Occipital lobe (tissue), 2 donors: ENCODE measurements around the gene PRDX2. TPM values are rescaled to one million over a fixed set of nuclear protein-coding genes. Genes with fewer than 3 reads are reported as not detected.
A peak's percentile ranks its signal among the peaks of the same experiment; 100 is the strongest.
"Not testable (repeated sequence)": the region's sequence is repeated elsewhere in the genome, so short reads cannot be mapped to it uniquely, and the experiment has no call there.

Source experiments
- DNase-seq: peaks from one replicate; lab custom pipeline; 2025; lab: John Stamatoyannopoulos, UW
- total RNA-seq: library from RNA; depleted of rRNA; stranded (reverse); fragments of >200 nt; gene quantifications from one replicate; pipeline ENCODE4 v1.2.3, GENCODE V29; 2014

Gene PRDX2
- 174 TPM for total RNA-seq

DNA sequence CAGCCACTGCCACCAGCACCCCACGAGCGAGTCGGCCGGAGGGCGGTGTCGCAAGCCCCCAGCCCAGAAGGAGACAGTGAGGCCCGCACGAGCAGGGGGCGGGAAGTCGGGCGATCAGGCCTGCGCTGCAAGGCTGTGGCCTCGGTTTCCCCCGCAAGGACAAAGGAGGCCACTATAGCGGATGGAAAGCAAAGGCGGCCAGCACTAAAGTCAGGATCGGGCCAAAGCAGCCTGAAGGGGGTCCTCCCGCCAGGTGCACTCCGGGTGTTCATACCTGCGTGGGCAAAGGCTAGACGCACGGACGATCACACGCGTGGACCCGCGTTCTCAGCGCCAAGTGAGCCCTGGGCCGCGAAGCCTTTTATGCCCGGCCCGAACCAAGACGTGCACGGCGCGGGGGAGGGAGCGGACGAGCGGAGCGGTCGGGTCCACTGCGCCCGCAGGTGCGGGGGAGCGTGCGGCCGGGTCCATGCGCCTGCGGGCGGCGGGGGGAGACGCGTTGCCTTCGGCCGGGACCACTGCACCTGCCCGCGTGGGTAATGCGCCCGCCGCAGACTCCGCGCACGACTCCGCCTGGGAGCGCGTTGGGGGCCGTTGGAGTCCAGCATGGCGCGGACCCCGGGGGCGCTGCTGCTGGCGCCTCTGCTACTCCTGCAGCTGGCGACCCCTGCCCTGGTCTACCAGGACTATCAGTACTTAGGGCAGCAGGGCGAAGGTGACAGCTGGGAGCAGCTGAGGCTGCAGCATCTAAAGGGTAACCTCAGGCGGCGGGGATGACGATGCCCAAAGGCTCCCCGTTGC lies at the start of gene PRDX2, which contains the start of gene THSD8:
TSS of gene PRDX2 (minus strand) at position 335 of the 801 bp plus-strand sequence. CDS start 539 bp downstream, outside the sequence.
TSS of gene THSD8 (plus strand) at position 604 of the 801 bp plus-strand sequence. CDS start at position 607, 3 bp downstream.
- peak; percentile 76 for DNase-seq

DNA sequence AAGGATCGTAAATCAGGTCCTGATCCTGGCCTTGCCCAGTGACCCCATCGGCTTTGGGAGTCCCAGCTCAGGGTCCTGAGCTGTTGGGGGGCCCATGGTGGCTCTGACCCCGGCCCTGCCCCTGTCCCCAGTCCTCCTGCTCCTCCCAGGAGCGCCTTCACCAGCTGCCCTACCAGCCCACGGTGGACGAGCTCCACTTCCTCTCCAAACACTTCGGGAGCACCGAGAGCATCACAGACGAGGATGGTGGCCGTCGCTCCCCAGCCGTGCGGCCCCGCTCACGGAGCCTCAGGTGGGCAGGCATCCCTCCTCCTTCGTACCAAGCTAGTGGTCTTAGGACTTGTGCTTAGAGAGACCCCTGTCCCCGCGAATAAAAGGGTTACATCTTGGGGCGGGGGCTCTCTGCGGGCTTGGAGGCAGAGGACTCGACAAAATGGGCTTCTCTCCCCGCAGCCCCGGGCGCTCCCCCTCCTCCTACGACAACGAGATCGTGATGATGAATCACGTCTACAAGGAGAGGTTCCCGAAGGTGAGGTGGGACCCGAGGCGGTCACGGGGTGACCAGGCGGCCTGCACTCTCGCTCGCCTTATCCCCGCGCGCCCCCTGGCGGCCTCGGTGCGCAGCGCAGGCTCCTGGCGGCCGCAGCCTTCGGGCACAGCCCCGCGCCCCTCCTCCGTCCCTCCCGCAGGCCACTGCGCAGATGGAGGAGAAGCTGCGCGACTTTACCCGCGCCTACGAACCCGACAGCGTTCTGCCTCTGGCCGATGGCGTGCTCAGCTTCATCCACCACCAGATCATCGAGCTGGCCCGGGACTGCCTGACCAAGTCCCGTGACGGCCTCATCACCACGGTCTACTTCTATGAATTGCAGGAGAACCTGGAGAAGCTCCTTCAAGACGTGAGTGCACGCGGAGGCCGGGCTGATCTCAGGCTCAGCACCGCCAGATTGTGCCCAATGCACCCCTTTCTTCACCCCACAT lies 45.8 kb upstream of the PRDX2 start:
- DNase-seq, result peak; percentile 65

DNA sequence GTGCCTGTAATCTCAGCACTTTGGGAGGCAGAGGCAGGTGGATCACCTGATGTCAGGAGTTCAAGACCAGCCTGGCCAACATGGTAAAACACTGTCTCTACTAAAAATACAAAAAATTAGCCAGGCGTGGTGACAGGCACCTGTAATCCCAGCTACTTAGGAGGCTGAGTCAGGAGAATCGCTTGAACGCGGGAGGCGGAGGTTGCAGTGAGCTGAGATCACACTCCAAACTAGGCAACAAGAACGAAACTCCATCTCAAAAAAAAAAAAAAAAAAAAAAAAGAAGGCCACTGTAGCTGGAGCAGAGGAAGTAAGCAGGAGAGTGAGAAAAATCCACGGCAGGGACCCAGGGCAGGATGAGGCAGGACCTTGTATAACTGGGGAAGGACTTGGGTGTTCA lies 45.0 kb upstream of the PRDX2 start:
- not testable (repeated sequence) for DNase-seq

DNA sequence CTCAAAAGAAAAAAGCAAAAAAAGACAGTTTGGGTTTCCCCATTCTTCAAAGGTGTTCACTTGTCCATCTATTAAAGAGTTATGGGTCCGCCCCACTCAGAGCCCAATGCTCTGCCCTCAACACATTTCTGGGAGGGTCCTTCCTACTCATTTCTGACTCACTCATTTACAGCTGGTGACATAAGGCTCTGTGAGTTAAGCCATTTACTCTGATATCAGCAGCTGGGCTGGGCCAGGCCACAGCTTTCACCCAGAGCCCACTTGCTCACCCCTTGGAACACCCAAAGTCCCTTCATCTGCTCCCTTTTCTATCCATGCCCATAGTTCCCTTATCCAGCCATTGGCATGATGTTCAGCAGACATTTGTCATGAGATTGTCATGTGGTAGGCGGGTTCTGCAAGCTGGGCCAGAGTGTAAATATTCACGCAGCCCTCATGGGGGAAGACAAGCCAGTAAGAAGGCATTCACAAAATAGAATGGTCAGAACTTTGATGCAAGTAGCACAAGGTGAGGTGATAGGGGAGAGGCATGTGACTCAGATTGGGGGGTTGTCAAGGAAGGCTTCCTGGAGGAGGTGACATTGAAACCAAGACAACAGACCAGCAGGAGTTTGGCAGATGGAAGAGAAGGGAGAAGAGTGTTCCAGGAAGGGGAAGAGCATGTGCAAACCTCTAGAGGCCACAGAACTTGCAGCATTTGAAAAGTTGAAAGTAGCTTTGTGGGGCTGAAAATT lies 42.6 kb upstream of the PRDX2 start:
- no peak for DNase-seq

DNA sequence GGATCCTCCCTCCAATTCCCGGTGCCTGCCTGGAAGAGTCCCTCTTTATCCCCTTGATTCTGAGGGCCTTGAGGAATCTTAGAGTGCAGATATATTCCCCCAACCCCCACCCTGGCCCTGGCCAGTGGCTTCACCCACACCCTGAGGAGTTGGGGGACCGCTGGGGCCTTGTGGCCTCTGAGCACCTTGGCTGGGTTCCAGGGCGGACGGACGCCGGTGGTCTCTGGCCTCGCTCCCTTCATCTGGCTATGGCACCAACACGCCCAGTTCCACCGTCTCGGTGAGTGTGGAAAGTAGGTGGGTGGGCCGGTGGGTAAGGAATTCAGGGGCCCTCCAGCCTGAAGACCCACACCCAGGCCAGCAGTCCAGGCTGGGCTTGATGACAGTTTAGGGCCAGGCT lies 41.7 kb upstream of the PRDX2 start:
- DNase-seq, result no peak

DNA sequence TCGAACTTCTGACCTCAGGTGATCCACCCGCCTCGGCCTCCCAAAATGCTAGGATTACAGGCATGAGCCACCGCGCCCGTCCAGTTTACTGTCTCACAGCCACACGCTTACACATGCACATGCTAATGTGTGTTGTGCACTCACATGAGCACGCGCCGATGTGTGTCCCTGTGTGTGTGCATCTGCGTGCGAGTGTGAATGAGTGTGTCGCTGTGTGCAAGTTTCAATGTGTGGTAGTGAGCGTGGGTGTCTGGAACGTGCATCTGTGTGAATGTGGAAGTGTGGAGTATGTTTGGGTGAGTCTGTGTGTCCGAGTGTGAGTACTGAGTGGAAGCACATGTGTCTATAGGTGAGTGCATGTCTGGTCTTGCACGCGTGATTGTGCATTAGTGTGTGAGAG lies 40.9 kb upstream of the PRDX2 start:
- no peak for DNase-seq

DNA sequence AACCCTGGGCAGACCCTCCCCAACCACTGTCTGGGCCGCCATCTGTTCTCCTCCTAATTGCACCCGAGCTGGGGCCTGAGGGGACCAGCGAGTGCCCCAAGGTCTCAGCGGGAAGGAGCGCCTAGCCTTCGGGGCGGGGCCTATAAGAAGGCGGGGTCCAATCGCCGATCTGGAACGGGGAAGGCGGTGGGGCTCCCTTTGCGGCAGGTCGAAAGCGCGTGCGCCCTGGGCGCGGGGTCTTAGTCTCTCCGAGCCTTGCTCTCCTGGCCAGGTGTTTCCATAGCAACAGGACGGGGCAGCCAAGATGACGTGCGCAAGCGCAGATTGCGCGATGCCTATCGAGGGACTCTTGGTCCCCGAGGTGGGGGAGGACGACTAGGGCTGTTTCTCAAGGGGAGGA lies 39.5 kb upstream of the PRDX2 start:
- peak; percentile 42 for DNase-seq

DNA sequence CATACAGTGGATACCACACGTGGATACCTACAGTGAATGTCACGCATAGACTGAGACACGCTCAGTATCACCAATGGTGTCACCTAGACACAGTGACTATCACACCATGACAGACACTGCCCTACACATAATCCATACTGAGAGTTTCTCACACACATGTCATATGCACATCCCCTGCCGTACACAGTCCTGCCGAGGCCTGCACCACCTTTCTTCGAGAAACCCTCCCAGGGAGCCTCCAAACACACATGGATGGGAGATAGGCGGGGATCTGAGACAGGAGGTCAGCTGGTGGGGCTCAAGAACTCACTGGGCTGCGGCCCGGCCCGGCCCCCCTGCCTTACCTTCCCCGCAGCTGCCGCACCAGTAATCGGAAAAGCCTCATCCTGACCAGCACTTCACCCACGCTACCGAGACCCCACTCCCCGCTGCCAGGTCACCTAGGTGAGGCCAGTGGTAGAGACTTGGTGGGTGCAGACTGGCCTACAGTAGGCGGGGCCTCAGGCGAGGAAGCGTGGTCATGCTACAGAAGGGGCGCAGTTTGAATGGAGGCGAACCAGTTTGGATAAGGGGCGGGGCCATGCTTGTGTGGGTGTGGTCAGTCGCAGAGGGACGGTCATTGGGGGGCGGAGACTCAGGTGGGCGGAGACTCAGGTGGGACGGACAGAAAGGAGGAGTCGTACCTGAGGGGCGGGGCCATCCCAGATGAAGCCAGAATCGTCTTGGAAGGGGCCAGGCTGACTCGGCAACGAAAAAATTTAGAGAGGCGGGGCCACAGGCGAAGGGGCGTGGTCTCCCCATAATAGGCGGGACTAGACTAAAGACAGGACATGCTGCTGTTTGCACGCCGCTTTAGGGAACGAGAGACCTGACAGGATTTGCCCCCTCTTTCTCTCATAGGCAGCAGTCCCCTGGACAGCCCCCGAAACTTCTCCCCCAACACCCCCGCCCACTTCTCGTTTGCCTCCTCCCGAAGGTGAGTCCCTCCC lies 38.8 kb upstream of the PRDX2 start:
- peak; percentile 67 for DNase-seq

DNA sequence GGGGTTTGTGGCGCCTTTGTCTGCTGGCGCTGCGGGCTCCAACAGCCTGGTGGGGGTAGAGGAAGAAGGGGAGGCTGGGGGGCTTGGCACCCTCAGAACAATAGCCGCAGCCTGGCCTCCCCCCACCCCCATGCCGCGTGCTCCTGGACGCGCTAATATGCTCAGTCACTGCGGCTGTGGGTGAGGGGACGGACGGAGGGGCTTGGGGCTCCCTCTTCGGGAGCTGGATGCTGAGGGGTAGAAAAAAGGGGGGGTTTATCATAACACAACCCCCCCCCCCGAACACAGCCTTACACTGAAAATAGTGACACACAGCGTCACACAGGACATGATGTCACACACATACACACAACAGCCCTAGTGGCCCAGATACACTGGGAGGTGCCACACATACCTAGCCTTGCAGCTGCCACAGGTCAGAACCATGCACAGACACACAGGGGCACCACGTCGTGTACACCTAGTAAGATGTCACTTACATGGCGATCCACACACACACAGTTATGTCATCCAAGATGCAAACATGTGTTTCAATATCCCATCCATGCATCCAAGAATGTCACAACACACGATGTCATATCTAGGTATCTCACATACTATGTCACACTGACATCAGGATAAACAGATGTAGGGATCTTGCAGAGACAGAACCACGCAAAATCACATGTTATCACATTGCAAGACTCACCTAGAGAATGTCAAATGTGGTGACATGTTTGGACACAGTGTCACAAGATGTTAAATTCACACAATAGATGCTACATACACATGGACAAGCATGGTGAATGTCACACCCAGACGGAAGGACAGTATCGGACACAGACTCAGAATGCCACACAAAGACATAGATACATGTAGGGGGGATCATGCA lies 37.5 kb upstream of the PRDX2 start:
- DNase-seq, result no peak

DNA sequence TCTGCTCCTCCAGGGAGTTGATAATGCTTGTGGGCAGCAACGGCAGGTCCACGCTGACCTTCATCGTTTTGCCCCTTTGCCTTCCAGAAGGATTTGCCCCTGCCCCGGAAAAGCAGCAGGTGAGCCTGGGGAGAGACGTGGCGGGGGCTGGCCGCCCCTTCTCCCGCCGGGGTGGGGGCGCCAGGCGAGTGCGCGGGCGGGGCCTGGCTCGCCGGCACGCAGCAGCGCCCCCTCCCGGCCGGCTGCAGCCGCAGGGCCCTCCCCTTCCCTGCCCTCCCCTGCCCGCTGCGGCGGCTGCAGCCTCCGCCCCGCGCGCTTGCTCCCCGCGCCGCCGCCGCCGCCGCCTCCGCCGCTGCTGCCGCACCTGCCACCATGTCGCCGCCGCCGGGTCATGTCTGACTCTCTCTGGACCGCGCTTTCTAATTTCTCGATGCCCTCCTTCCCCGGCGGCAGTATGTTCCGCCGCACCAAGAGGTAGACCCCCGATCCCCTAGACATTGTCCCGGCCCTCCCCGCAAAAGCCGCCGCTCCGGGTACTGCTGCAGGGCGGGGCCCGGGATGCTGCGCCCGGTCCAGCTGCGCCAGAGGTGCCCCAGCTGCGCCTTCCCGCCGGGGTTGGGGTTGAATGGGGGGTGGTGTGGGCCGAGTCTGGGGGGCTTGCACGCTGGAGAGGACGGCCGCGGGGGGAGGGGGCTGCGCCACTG lies 36.7 kb upstream of the PRDX2 start, which contains the start of gene MAST1:
TSS of gene MAST1 (plus strand) at position 334 of the 704 bp plus-strand sequence. CDS start at position 392, 58 bp downstream.
- peak; percentile 27 for DNase-seq

DNA sequence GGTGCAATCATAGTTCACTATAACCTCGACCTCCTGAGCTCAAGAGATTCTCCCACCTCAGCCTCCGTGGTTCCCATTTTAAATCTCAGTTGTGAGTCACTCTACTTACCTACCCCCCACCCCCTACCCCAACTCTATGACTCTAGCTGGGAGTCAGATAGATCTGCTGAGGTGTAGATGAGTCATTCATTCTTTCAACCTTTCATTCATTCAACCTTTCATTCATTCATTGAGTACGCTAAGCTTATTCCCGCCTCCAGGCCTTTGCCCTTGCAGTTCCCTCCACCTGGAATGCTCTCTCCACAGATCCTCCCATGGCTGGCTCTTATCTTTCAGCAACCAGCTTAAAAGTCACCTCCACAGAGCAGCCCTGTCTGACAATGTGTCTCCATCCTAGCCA lies 35.6 kb upstream of the PRDX2 start:
- no peak for DNase-seq

DNA sequence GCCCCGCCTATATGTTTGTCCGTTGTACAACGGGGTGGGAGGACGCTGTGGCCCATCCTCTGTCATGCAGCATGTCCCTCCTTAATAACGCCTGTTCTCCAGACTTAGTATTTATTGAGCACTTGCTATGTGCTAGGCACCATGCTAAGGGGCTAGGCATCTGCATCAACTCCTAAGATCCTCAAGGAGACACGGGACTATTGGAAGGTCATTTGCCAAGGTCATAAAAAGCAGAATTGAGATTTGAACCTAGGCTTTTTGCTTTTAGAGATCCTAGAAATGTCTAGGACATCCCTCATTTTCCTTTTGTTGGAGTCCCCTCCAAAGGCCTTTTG lies 34.9 kb upstream of the PRDX2 start:
- DNase-seq, result no peak

DNA sequence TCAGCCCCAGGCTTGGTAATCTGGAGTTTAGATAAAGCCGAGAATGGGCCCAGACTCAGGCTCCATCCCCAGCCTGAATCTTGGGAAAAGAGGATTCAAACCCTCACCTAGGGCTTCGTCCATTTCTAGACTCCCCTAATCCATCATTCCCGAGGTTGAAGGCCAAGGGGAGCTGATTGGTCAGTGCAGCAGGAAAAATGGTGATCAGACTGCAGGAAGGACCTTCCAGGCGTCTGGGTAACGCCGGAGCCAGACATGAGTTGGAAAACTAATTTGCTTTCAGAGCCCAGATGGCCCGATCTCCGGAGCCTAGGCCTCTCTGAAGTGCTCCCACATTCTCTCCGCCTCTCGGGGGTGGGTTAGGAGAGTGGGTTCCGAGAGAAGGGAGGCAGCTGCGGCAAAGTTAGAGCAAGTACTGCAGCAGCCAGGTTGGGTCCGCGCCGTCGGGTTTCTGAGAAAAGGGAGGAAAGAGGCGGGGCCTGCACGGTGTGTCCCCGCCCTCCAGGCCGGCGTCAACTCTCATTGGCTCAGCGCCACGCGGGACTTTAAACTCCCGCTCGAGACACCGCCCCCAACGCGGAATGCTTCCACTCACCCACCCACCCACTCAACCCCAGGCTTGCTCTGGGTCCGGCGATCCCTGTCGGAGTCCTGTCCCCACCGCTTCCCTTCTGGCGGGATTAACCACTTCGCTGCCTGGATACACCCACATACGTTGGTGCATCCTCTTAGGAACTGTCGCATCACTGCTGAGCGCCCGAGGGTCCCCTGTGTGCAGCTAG lies 33.6 kb upstream of the PRDX2 start:
- DNase-seq, result no peak

DNA sequence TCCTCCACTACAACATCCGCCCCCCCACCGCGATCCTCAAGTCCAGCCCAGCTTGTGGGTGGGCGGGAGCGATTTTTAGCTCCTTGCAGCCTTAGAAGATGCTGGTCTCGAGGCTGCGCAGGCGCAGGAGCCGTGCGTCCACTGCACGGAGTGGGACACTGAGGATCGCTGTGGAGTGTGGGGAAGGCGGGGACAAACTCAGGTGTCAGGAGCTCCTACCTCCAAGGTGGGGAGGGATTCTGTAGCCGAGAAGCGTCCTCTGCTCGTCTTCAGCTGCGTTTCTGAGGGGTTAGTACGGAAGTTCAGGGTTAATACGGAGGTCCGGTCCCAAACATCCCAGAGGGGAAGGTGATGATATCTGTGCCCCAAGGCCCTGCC lies 33.0 kb upstream of the PRDX2 start, which contains the start of gene RTBDN:
TSS of gene RTBDN (minus strand) at position 14 of the 378 bp plus-strand sequence. CDS start 4,600 bp downstream, outside the sequence.
- DNase-seq, result peak; percentile 70

DNA sequence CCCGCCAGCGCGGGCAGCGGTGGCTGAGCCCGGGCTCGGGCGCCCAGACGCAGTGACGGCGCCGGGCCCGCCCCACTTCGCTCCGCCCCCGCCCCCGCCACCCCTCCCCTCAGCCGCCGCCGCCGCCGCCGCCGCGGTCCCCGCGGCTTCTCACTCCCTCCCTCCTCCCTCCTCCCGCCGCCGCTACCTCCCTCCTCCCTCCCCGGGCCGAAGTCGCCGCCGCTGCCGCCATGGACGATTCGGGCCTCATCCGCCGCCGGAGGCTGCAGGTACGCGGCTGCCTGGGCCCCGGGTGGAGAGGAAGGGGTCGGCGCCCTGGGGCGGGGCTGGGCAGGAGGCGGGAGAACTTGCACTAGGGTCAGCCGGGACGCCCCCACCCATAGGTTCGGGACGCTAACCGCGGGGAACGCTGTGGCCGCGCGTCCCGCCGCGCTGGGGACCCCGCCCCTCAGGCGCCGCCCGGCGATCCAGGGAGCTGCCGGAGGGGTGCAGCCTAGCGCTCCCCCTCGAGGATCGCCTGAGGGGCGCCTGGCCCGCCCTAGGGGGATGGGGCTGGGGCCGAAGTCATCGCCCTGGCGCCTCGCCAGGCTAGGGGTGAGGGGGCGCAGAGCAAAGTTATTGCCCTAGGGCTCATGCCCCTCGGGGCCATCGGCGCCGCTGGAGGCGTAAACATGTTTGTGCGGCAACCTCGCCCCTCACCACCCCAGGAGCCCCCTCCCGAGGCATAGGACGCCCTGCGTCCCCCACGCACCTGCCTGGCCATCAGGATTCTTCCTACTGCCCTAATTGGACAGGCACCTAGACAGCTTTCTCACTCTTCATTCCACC lies 32.4 kb upstream of the PRDX2 start:
- DNase-seq, result peak; percentile 31

DNA sequence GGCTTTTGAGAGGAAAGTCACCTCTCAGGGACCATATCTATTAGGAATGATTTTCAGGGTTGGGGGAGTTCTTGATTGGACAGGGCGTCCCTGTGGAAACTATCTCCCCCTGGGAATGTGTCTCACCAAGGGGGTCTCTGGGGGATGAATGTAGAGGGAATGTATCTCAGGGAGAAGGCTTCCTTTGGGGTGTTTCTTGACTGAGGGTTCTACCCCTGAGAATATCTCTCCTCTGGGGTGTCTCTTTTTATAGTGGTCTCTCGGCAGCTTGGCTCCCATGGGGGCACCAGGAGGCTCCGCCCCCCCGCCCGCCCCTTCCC lies 31.8 kb upstream of the PRDX2 start:
- DNase-seq, result no peak

DNA sequence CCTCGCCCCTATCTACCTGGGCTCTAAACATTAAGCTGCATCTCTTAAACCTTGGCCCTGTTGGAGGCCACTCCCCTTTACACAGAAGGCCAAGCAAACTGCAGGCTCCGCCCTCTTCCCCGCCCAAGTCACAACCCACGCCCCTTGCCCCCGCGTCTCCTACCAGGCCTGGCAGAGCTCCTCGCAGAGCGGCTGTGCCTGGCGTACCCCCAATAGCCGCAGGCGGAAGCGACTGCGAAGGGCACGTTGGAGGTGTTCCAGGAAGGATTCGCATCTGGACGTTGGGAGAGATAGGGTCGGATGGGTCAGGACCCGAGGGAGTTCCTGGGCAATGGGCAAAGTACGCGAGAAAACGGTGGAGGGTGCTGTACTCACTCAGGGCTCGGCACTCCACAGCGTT lies 26.9 kb upstream of the PRDX2 start:
- DNase-seq, result no peak
